ENCODE data around the gene TAS1R1.
"Not testable (repeated sequence)": the region's sequence is repeated elsewhere in the genome, so short reads cannot be mapped to it uniquely, and the experiment has no call there.

Gene TAS1R1

DNA sequence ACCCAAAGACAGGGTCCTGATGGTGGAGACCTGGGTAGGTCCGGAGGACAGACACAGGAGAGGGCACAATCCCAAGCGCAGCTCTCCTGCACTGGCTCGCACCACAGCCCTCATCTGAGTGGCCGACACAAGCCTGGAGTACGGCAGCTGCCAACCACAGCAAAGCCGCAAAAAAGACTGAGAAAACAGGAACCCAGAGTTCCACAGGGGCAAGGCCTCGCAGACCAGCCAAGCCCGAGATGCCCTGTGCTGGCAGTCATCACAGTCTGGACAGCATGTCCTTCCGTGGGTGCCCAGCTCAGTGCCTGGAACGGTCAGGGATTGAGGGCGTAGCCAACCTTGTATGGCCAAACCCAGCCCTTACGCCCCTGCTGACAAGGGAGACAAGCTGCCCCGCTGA lies 36.1 kb downstream of the TAS1R1 start:
- no peak for DNase-seq (ENCODE audit: low read depth)

GRCh38 chr1:6591644-6592043 lies 36.5 kb downstream of the TAS1R1 start:
- DNase-seq (ENCODE audit: low read depth): no peak

DNA sequence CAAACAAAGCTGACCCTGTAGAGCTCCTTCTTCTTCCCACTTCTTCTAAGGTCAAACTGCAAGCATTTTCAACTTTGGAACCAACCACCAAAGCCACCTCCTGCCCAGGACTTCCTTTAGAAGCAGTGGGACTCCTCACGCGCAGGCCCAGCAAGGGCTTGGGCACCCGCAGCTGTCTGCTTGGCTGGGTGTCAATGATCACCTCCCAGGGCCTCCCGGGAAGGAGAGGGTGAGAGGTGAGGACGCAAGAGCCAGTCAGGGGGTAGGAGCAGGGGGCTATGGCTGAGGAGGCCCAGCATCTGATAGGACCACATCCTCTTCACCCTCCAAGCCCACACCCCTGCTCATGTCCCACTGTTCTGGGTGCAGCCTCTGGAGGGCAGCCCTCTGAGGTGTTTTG lies 37.3 kb downstream of the TAS1R1 start:
- DNase-seq (ENCODE audit: low read depth): no peak

DNA sequence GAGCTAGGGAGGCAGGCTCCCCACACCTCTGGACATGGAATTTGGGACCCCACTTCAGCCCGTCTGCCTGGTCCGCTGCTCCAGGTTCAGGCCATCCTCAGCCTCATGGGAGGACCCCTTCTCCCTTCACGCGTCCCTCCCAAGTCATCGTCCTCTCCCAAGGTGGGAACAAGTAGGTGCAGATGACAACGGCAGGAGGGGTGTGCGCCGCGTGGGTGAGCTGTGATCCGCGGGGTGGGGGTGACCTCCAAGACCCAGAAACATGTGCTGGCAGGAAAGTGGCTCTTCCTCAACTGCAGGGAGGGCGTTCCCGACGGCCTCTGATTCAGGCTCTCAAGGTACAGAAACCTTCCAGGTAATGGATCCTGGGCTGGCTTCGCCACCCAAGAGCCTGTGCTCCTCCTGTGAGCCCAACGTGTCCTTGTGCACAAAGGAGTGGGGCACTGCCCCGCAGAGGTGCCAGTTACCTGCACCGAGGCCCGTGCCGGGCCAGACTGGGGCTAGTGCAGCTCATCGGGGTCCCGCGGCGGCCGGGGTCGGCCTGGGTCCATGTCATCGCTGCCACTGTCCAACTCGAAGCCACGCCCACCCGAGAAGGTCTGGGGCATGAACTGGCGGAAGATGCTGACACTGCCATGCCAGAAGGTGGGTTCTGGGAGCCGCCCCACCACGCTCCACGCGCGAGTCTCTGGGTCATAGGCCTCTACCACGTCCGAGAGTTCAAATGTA lies 37.9 kb downstream of the TAS1R1 start:
- no peak for DNase-seq (ENCODE audit: low read depth)

GRCh38 chr1:6593810-6594209 lies 38.7 kb downstream of the TAS1R1 start:
- no peak for DNase-seq (ENCODE audit: low read depth)

DNA sequence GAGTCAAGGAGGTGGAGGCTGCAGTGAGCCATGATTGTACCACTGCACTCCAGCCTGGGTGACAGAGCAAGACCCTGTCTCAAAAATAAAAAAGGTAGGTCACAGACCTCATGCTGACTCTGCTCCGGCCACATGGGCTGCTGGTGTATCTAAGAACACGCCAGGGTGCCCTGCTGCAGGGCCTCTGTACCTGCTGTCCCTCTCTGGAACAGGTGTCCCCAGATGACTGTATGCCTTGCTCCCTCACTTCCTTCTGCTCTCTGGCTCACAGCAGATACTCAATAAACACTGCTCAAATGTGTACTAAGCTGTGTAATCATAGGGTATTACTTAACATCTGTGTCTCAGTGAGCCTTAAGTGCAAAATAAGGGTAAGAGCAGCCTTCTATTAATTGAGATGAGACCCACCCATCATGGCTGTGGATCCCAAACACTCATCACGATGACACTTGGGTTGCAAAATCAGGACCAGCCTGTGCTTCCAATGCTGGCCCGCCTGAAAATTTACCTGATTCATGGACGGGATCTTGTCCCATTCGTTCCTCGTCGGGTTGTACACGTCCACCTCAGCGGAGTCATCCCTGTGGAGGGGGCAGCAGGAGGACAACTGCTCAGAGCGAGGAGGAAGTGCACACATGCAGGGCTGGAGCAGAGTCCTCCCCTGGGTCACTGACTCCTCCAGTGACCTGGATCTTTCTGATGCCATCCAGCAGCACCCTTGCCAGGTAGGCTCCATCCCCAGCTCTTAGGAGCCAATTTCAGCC lies 40.1 kb downstream of the TAS1R1 start:
- DNase-seq (ENCODE audit: low read depth): no peak

DNA sequence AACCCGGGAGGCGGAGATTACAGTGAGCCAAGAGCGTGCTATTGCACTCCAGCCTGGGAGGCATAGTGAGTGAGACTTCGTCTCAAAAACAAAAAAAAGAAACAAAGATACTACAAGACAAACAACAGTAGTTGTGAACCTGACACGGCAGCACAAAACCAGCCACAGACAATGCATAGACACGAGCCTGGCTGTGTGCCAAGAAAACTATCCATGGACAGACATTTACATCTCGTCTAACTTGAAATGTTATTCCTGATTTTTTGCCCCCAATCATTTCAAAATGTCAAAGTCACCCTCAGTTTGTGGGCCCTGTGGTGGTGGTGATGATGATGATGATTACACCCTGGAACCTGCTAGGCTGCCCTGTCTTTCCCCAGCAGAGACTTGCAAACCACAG lies 41.2 kb downstream of the TAS1R1 start:
- no peak for DNase-seq (ENCODE audit: low read depth)

DNA sequence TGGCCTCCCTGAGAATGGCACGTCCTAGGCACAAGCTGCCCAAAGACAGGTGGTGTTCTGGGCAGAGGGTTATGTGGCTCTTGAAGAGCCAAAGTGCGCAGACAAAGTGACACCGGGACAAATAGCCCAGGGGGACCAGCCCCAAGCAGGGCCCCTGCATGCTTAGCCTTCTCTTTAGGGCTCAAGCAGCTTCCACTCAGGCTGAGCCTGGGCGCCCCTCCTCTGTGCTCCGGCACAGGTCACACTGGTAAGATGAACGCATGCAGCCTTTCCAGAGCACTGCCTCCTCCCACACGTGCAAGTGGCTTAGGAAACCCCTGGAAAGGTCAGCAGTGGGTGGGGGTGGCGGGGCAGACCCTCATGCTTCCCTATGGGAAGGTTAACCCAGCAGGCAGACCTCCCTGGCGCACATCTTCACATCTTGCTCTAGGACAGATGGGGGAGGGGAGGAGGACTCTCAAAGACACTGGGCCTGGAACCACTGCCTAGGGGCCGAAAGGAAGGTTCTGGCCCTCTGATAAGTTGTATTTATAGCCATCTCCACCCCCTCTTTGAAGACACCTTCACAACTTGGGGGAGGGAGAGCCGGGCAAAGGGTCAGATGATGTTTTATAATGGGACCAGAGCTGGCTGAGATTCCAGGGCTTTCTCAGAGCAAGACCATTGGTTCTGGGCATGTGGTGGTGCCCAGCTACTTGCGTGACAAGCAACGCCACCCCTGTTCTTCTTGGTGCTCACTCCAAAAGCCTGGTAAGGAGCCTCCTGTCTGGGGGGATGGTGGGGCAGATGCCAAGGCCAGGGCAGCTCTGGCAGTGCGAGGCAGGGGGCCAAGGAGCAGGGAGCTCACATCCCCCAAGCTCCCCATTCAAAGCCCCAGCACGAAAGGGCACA lies 42.0 kb downstream of the TAS1R1 start:
- no peak for DNase-seq (ENCODE audit: low read depth)

GRCh38 chr1:6597777-6598131 lies 42.6 kb downstream of the TAS1R1 start:
- DNase-seq (ENCODE audit: low read depth): no peak

DNA sequence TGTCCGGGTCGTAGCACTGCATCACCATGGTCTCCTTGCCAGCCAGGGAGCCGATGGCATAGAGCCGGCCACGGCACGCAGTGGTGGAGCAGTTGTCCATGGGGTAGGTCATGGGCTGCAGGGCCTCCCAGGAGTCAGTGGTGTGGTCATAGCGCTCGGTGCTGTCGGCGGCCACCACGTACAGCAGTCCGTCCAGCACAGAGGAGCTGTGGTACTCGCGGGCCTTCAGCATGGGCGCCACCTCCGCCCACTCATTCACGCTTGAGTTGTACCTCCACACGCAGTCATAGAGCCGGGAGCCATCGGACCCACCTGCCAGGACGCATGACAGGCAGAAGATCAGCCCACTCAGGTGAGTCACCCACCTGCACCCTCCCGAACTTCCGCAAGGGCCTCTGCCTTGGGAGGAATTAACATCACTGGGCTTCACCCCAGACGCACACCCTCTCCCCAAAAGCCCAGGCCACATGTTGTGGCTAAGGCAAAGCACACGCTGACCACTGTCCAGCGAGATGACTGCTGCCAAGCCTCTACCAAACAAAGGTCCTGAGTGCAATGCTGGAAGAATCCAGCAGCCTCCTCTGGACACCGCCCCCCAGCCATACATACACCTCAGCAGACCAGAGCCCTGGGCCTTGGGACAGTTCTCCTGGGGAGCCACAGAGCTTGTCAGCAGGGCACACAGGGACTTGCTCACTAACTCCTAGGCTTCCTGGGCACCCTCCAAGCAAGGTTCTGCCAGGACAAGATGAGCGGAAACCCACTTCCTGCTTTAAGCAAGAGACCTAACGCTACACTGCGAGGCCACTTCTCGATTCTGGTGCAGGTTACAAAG lies 44.3 kb downstream of the TAS1R1 start:
- DNase-seq (ENCODE audit: low read depth): peak; percentile 45

DNA sequence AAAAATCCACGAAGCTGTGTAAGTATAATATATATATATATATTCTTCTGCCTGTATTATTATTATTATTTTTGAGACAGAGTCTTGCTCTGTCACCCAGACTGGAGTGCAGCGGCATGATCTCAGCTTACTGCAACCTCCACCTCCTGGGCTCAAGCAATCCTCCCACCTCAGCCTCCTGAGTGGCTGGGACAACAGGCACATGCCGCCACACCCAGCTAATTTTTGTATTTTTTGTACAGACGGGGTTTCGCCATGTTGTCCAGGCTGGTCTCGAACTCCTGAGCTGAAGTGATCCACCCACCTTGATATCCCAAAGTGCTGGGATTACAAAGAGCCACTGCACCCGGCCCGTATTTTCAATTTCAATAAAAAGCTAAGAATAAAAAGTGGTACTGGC lies 44.9 kb downstream of the TAS1R1 start:
- DNase-seq (ENCODE audit: low read depth): not testable (repeated sequence)

- no peak for DNase-seq (ENCODE audit: low read depth)
Measured at GRCh38 chr1:6600410-6601048, 45.4 kb downstream of the TAS1R1 start.

GRCh38 chr1:6601049-6601922 lies 46.2 kb downstream of the TAS1R1 start:
- peak; percentile 78 for DNase-seq (ENCODE audit: low read depth)

GRCh38 chr1:6601923-6602668 lies 47.0 kb downstream of the TAS1R1 start:
- no peak for DNase-seq (ENCODE audit: low read depth)

GRCh38 chr1:6602669-6603237 lies 47.6 kb downstream of the TAS1R1 start, which contains the start of gene KLHL21:
KLHL21 (minus strand) TSS chr1:6602869; CDS start chr1:6602817, 52 bp downstream.
- peak; percentile 75 for DNase-seq (ENCODE audit: low read depth)

GRCh38 chr1:6603238-6603914 lies 48.3 kb downstream of the TAS1R1 start:
- DNase-seq (ENCODE audit: low read depth): peak; percentile 39

- no peak for DNase-seq (ENCODE audit: low read depth)
Measured at GRCh38 chr1:6603915-6604558, 48.9 kb downstream of the TAS1R1 start.
